SU-DHL-6 (cell line): ENCODE results near the gene OR6K3.

Experiments used
- H2AFZ ChIP-seq: fragments of 200-600 bp; sonication (generic); 2 replicates; pipeline ENCODE4 v1.6.1; 2014; ENCODE audit warnings: low read depth, mild to moderate bottlenecking, moderate library complexity, mixed read lengths, antibody characterized with exemption, low read length; ENCODE audit not compliant: severe bottlenecking
- H3F3A ChIP-seq: fragments of 200-600 bp; shearing (Covaris generic); 2 replicates; pipeline ENCODE4 v1.6.0; 2016; ENCODE audit warnings: antibody characterized with exemption, mild to moderate bottlenecking; ENCODE audit not compliant: insufficient read depth
- H3K27ac ChIP-seq: fragments of 200-600 bp; sonication (generic); 2 replicates; pipeline ENCODE4 v1.5.1; 2016; ENCODE audit warnings: low read depth, mild to moderate bottlenecking, low read length, moderate library complexity, mixed read lengths
- H3K27me3 ChIP-seq: fragments of 200-600 bp; sonication (generic), shearing (Covaris generic); 2 replicates; pipeline ENCODE4 v1.6.0; 2014; ENCODE audit warnings: mild to moderate bottlenecking, low read length
- H3K36me3 ChIP-seq: fragments of 200-600 bp; sonication (generic); 2 replicates; pipeline ENCODE4 v1.6.1; 2014; ENCODE audit warnings: mild to moderate bottlenecking, low read length, mixed read lengths
- H3K4me2 ChIP-seq: fragments of 300-600, 200-600 bp; shearing (Covaris generic), sonication (generic); 2 replicates; pipeline ENCODE4 v1.6.0; 2014; ENCODE audit warnings: low read length, low read depth, mild to moderate bottlenecking; ENCODE audit not compliant: poor library complexity, severe bottlenecking
- H3K4me3 ChIP-seq: fragments of 200-600 bp; sonication (generic); 2 replicates; pipeline ENCODE4 v1.5.1; 2014; ENCODE audit warnings: antibody characterized with exemption, low read length, mild to moderate bottlenecking, mixed read lengths; ENCODE audit not compliant: insufficient read depth, poor library complexity, severe bottlenecking
- H3K79me2 ChIP-seq: fragments of 200-600 bp; sonication (generic); 2 replicates; pipeline ENCODE4 v1.6.1; 2014; ENCODE audit warnings: mild to moderate bottlenecking, low read length, moderate library complexity; ENCODE audit not compliant: insufficient read depth
- H3K9ac ChIP-seq: fragments of 200-600 bp; sonication (generic); 2 replicates; pipeline ENCODE4 v1.7.0; 2014; ENCODE audit warnings: mild to moderate bottlenecking, low read length
- H3K9me2 ChIP-seq: fragments of 200-600 bp; sonication (generic); replicated peaks from 2 replicates; pipeline ENCODE4 v1.6.1; 2014; ENCODE audit warnings: low read length; ENCODE audit not compliant: insufficient read depth
- H3K9me3 ChIP-seq: fragments of 200-600 bp; sonication (generic); 2 replicates; pipeline ENCODE4 v1.6.1; 2014; ENCODE audit warnings: low read length, mixed read lengths; ENCODE audit not compliant: insufficient read depth
- H4K20me1 ChIP-seq: fragments of 200-600 bp; sonication (generic); 2 replicates; pipeline ENCODE4 v1.6.1; 2014; ENCODE audit warnings: low read depth, mild to moderate bottlenecking, antibody characterized with exemption, low read length, moderate library complexity, mixed read lengths
- EZH2phosphoT487 ChIP-seq: fragments of 200-600 bp; sonication (generic), shearing (Covaris generic); conservative IDR thresholded peaks from 2 replicates; pipeline ENCODE4 v1.6.1; 2018; ENCODE audit warnings: mild to moderate bottlenecking, antibody characterized with exemption, low read length, moderate library complexity, mixed read lengths
- TF ChIP-seq, protein P1 (sequence below): fragments of 200-600 bp; sonication (generic); IDR thresholded peaks from one replicate; pipeline ENCODE4 v1.5.1; 2017; ENCODE audit warnings: antibody characterized with exemption, mild to moderate bottlenecking, low read length, moderate library complexity; ENCODE audit not compliant: insufficient read depth, poor library complexity, severe bottlenecking

OR6K3 gene

DNA sequence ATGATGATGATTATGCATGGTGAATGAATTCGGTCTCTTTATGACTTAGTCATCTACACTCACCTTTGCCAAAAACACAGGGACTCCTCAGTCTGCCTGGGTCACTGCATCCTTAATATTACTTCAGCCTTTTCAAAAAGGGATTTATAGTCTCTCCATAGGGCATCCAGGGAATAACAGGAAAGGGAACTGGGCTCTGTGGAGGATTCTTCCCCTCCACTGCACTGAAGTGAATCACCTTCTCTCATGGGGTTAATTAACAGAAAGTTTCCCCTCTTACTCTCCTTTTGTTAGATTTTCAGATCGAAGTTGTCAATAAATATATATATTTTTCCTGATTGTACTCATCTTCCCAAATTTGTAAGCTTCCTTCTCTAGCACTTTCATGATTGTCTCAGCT, at the start of gene OR6K3:
Gene OR6K3 (minus strand): TSS at position 101 of the 400 bp plus-strand sequence. CDS start 2,605 bp downstream, outside the sequence.
- Histone ChIP-seq H3K27me3 (no peaks in the 10 kb centered on the region), H3K9ac (no peak within 1 kb of the TSS), H3K27ac (no peak within 1 kb of the TSS), H3K36me3 (no peaks in the 10 kb centered on the region), H3K9me2 (no peaks in the 10 kb centered on the region), H3K4me2 (no peak within 1 kb of the TSS), H3F3A (no peaks in the 10 kb centered on the region), H3K79me2 (no peaks in the 10 kb centered on the region), H3K4me3 (no peak within 1 kb of the TSS), H3K9me3 (no peaks in the 10 kb centered on the region), H4K20me1 (no peaks in the 10 kb centered on the region), H2AFZ (no peak within 1 kb of the TSS)
- TF ChIP-seq, protein P1, sequence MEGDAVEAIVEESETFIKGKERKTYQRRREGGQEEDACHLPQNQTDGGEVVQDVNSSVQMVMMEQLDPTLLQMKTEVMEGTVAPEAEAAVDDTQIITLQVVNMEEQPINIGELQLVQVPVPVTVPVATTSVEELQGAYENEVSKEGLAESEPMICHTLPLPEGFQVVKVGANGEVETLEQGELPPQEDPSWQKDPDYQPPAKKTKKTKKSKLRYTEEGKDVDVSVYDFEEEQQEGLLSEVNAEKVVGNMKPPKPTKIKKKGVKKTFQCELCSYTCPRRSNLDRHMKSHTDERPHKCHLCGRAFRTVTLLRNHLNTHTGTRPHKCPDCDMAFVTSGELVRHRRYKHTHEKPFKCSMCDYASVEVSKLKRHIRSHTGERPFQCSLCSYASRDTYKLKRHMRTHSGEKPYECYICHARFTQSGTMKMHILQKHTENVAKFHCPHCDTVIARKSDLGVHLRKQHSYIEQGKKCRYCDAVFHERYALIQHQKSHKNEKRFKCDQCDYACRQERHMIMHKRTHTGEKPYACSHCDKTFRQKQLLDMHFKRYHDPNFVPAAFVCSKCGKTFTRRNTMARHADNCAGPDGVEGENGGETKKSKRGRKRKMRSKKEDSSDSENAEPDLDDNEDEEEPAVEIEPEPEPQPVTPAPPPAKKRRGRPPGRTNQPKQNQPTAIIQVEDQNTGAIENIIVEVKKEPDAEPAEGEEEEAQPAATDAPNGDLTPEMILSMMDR = no peak
- no peak for TF ChIP-seq EZH2phosphoT487

DNA sequence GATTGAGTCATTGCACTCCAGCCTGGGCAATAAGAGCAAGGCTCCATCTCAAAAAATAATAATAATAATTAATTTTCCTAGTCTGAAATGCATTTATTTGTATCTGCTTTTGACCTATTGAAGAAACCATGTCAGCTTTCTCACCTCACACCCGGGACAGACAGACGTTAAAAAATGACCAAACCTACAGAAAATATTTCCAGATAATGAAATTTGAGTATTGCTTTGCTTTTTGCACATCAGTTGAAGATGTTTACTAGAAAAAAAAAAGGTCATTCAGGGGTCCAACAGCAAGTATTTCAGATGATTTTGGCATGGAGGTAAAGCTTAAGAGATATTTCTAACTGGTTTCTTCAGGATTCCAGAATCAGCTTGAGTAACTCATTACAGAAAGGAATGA, 33.9 kb upstream of the OR6K3 start, which contains the start of gene OR6K6:
Gene OR6K6 (plus strand): TSS at position 301 of the 400 bp plus-strand sequence. CDS start 168 bp downstream, outside the sequence.
- H3K27ac ChIP-seq = no peak within 1 kb of the TSS
- no peaks in the 10 kb centered on the region for H3K79me2 ChIP-seq
- H3K27me3 ChIP-seq = no peaks in the 10 kb centered on the region
- H3K9me2 ChIP-seq = no peaks in the 10 kb centered on the region
- no peaks in the 10 kb centered on the region for H3K36me3 ChIP-seq
- H4K20me1 ChIP-seq = no peaks in the 10 kb centered on the region
- no peak for TF ChIP-seq EZH2phosphoT487
- TF ChIP-seq, protein P1 = no peak
- no peak within 1 kb of the TSS for H2AFZ ChIP-seq
- no peak within 1 kb of the TSS for H3K4me2 ChIP-seq
- H3K4me3 ChIP-seq = no peak within 1 kb of the TSS
- no peak within 1 kb of the TSS for H3K9ac ChIP-seq
- H3F3A ChIP-seq = no peaks in the 10 kb centered on the region
- H3K9me3 ChIP-seq = no peaks in the 10 kb centered on the region

DNA sequence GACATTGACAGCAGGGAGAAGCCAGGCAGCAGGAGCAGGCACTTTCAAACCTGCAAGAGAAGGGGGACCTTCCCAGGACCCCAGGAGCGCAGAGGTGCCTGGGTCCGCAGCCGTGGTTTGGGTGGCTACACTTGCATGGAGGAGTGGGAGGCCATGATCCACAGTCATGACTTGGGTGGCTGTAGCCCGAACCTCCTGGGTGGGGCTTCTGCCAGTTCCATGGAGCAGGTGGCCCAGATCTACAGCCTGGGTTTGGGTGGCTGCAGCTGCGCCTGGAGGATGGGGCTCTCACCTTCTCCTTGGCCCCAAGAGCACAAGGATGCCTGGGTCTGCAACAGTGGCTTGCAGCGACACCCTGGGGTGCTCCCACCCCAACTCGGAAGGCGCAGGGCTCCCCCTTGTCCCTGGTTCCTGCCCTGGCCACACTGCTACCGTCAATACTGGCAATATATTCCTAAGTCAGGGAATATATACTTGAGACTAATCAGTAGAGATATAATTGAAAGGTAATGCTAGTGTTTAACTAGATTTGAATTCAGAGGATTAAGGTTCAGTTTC, 31.7 kb upstream of the OR6K3 start:
- H3K79me2 ChIP-seq = no peaks in the 10 kb centered on the region
- H4K20me1 ChIP-seq = no peaks in the 10 kb centered on the region
- H3K36me3 ChIP-seq = no peaks in the 10 kb centered on the region
- no peak for TF ChIP-seq EZH2phosphoT487
- TF ChIP-seq, protein P1 = no peak
- no peak overlapping the region for H3K4me2 ChIP-seq
- H3K27ac ChIP-seq = no peak overlapping the region
- H3K4me3 ChIP-seq = no peak overlapping the region
- H3K9ac ChIP-seq = no peak overlapping the region
- H3K9me3 ChIP-seq = no peaks in the 10 kb centered on the region
- no peaks in the 10 kb centered on the region for H3K9me2 ChIP-seq
- H3K27me3 ChIP-seq = no peaks in the 10 kb centered on the region
- no peaks in the 10 kb centered on the region for H3F3A ChIP-seq
- no peak overlapping the region for H2AFZ ChIP-seq
